Kidney (tissue), 14 donors: ENCODE measurements around the gene PPDPF. TPM values are rescaled to one million over a fixed set of nuclear protein-coding genes. Genes with fewer than 3 reads are reported as not detected.

Source experiments
- DNase-seq, 5 donors: peaks; one replicate each; pipeline ENCODE4 v3.0.0-alpha.2; 2013 to 2020
- FAIRE-seq: peaks from 2 replicates; lab custom pipeline; 2012; peaks lifted over from hg19 to GRCh38; lab: Jason Lieb, UNC
- H3K27ac ChIP-seq, 2 donors: one replicate each; pipeline ENCODE4 v1.7.0; 2013; ENCODE audit warnings: low read depth in 2 of 2, low read length in 2 of 2, inconsistent platforms in 1 of 2
- H3K27me3 ChIP-seq: one replicate; pipeline ENCODE4 v1.7.1; 2013; ENCODE audit warnings: low read length, inconsistent platforms; ENCODE audit not compliant: control insufficient read depth, insufficient read depth
- H3K36me3 ChIP-seq, 3 donors: one replicate each; pipeline versions ENCODE4 v1.7.0 to v1.7.1; 2013; ENCODE audit warnings: low read length in 3 of 3, control low read depth in 1 of 3, inconsistent platforms in 1 of 3; ENCODE audit not compliant: insufficient read depth in 3 of 3, control insufficient read depth in 2 of 3
- H3K4me1 ChIP-seq, 3 donors: one replicate each; pipeline versions ENCODE4 v1.7.0 to v1.7.1; 2013; ENCODE audit warnings: low read length in 3 of 3, inconsistent platforms in 1 of 3, low read depth in 1 of 3; ENCODE audit not compliant: control insufficient read depth in 2 of 3, insufficient read depth in 2 of 3
- H3K4me3 ChIP-seq, 3 donors: one replicate each; pipeline versions ENCODE4 v1.7.0 to v1.8.1; 2013; ENCODE audit warnings: low read length in 3 of 3, control low read depth in 1 of 3, inconsistent platforms in 1 of 3
- H3K9ac ChIP-seq, 3 donors: one replicate each; pipeline versions ENCODE4 v1.7.0 to v1.7.1; 2013; ENCODE audit warnings: low read length in 3 of 3, control low read depth in 1 of 3, inconsistent platforms in 1 of 3
- H3K9me3 ChIP-seq, 3 donors: one replicate each; pipeline versions ENCODE4 v1.7.0 to v1.7.1; 2013; ENCODE audit warnings: low read length in 3 of 3, control low read depth in 1 of 3, inconsistent platforms in 1 of 3; ENCODE audit not compliant: control insufficient read depth in 2 of 3, insufficient read depth in 1 of 3
- CTCF ChIP-seq: IDR thresholded peaks from 3 replicates; pipeline ENCODE4 v1.5.1; 2012; ENCODE audit warnings: mild to moderate bottlenecking, moderate library complexity, borderline replicate concordance; ENCODE audit not compliant: insufficient read depth; ENCODE audit errors: extremely low read depth
- intact Hi-C: fragments of 100-400 bp; cut with DNase I; formaldehyde crosslinking; loops from one replicate; pipeline ENCODE4 v1.11.1; 2022
- polyA plus RNA-seq: library from polyadenylated mRNA; stranded (reverse); fragments of 350-450 nt; fragmentation: Illumina TruSeq; extraction: RNeasy Lipid Tissue Mini Kit (QIAGEN cat#74804); gene quantifications from one replicate; pipeline ENCODE4 v1.2.3, GENCODE V29; 2014; ENCODE audit warnings: low read depth, low replicate concordance; ENCODE audit not compliant: insufficient read depth
- total RNA-seq: library from RNA; stranded (reverse); fragmentation: NEBNext Ultra II Directional; extraction: Animal tissue kit (Norgen Biotek cat#: 25700); gene quantifications from one replicate; pipeline ENCODE4 v1.2.1, GENCODE V29; 2021
- donor health status: control.
- donor health status: control.
- donor health status: control.
- donor health status: control.
- donor health status: control.
- donor health status: DM: yes; HTN: yes; CAD: no.
- donor health status: Normal renal cell carcinoma (clear cell type).

PPDPF gene
- total and polyA plus RNA-seq, 2 donors from 2014 or later = 578 to 961 TPM

- no peak overlapping the region for H3K9ac ChIP-seq
Observed at GRCh38 chr20:63539092-63539430, 18.5 kb downstream of the PPDPF start.

GRCh38 chr20:63539441-63540370 lies 19.1 kb downstream of the PPDPF start:
- no peak for DNase-seq
- no peak for FAIRE-seq
- intact Hi-C loops = loop anchor here (5.0 kb wide), 1 partner anchor 438 kb away; the partner anchor contains the start of gene SAMD10
- Histone ChIP-seq H3K4me3 (no peak overlapping the region), H3K27me3 (no peaks in the 10 kb centered on the region), H3K4me1 (peaks cover 0 to 4% (median 0%) of the 10 kb centered on the region in 3 donors), H3K9ac (no peak overlapping the region), H3K9me3 (no peaks in the 10 kb centered on the region), H3K27ac (no peak overlapping the region), H3K36me3 (no peaks in the 10 kb centered on the region)
- no peak for TF ChIP-seq CTCF

More at GRCh38 chr20:63539092-63539430, 18.5 kb downstream of the PPDPF start:
- H3K9me3 ChIP-seq = no peaks in the 10 kb centered on the region
- no peak for FAIRE-seq
- H3K36me3 ChIP-seq = no peaks in the 10 kb centered on the region
- H3K4me1 ChIP-seq = peaks cover 0 to 4% (median 0%) of the 10 kb centered on the region in 3 donors
- no peak overlapping the region for H3K27ac ChIP-seq
- H3K27me3 ChIP-seq = no peaks in the 10 kb centered on the region
- H3K4me3 ChIP-seq = no peak overlapping the region
- no peak for TF ChIP-seq CTCF
- peak in 1 of 5 donors; percentile 73 for DNase-seq
- intact Hi-C loops = loop anchor here (5.0 kb wide), 1 partner anchor 438 kb away; the partner anchor contains the start of gene SAMD10

- Histone ChIP-seq H3K4me3 (no peak overlapping the region), H3K36me3 (no peaks in the 10 kb centered on the region), H3K9me3 (no peaks in the 10 kb centered on the region), H3K27me3 (no peaks in the 10 kb centered on the region), H3K27ac (no peak overlapping the region), H3K9ac (no peak overlapping the region), H3K4me1 (peaks cover 0 to 4% (median 0%) of the 10 kb centered on the region in 3 donors)
- DNase-seq (peak in 1 of 5 donors; percentile 48), FAIRE-seq (no peak)
- intact Hi-C loops = no loop called here
- no peak for TF ChIP-seq CTCF
Observed at GRCh38 chr20:63540417-63541186, 20.0 kb downstream of the PPDPF start.
